Upper lobe of left lung (tissue), 6 donors: ENCODE measurements around the gene COCH. TPM values are rescaled to one million over a fixed set of nuclear protein-coding genes. Genes with fewer than 3 reads are reported as not detected.

Source experiments
- ATAC-seq, 2 donors: fragments of 200-7000 bp; cut with Tn5 transposase; one replicate each; pipeline ENCODE4 v1.9.1; 2022; ENCODE audit warnings: mild to moderate bottlenecking in 2 of 2, moderate library complexity in 2 of 2; ENCODE audit not compliant: low FRiP score in 2 of 2
- DNase-seq, 2 donors: peaks; one replicate each; pipeline ENCODE4 v3.0.0-alpha.2; 2019 to 2020
- H3K27ac ChIP-seq, 4 donors: fragments of 200-600 bp; sonication (generic); one replicate each; pipeline ENCODE4 v1.5.1; 2016 to 2019
- H3K27me3 ChIP-seq, 4 donors: fragments of 200-600 bp; sonication (generic); one replicate each; pipeline ENCODE4 v1.5.1; 2017 to 2019
- H3K36me3 ChIP-seq, 4 donors: fragments of 200-600 bp; sonication (generic); one replicate each; pipeline ENCODE4 v1.5.1; 2016 to 2019
- H3K4me1 ChIP-seq, 4 donors: fragments of 200-600 bp; sonication (generic); one replicate each; pipeline ENCODE4 v1.5.1; 2018 to 2019
- H3K4me3 ChIP-seq, 4 donors: fragments of 200-600 bp; sonication (generic); one replicate each; pipeline ENCODE4 v1.5.1; 2017 to 2019; ENCODE audit warnings: mild to moderate bottlenecking in 2 of 4, moderate library complexity in 1 of 4
- H3K9me3 ChIP-seq, 4 donors: fragments of 200-600 bp; sonication (generic); one replicate each; pipeline ENCODE4 v1.5.1; 2018 to 2019
- EP300 ChIP-seq, 4 donors: sonication (generic); formaldehyde crosslinking; IDR thresholded peaks; one replicate each; pipeline ENCODE4 v1.5.1; 2017; ENCODE audit warnings: antibody characterized with exemption in 4 of 4, control low read depth in 2 of 4
- POLR2A ChIP-seq, 4 donors: fragments of 450-650 bp; IDR thresholded peaks; one replicate each; pipeline ENCODE4 v1.5.1; 2016 to 2017; ENCODE audit warnings: antibody characterized with exemption in 4 of 4, mild to moderate bottlenecking in 2 of 4
- POLR2AphosphoS5 ChIP-seq, 2 donors: sonication (generic); formaldehyde crosslinking; IDR thresholded peaks; one replicate each; pipeline ENCODE4 v1.5.1; 2017; ENCODE audit warnings: antibody characterized with exemption in 2 of 2
- WGBS, 2 donors: methylation state at CpG; one replicate each; pipeline ENCODE4 v1.1.5; 2017 to 2018; 5-methylcytosine and 5-hydroxymethylcytosine counted together
- total RNA-seq, 6 donors: library from RNA; depleted of rRNA in 4 of 6; stranded (reverse); fragments of >200 nt in 4 of 6; gene quantifications; one replicate each; pipeline versions ENCODE4 v1.1.0 to v1.2.1, GENCODE V29; 2016 to 2021
- TF ChIP-seq, protein P1 (sequence below), 6 experiments: fragments of 450-650 bp in 4 of 6; fragments of 200-600 bp in 2 of 6; sonication (generic) in 2 of 6; IDR thresholded peaks; one replicate each; pipeline ENCODE4 v1.5.1; 2016 to 2019; ENCODE audit warnings: antibody characterized with exemption in 6 of 6
- donor health status: DM: no; HTN: no; CAD: no; lungs with moderate emphysema.
- donor health status: DM: no; HTN: yes; CAD: no; lungs with severe emphysema.

Gene COCH
- total RNA-seq, 6 donors from 2014 or later: 0.15 to 0.86 (median 0.55) TPM; not detected in 2

DNA sequence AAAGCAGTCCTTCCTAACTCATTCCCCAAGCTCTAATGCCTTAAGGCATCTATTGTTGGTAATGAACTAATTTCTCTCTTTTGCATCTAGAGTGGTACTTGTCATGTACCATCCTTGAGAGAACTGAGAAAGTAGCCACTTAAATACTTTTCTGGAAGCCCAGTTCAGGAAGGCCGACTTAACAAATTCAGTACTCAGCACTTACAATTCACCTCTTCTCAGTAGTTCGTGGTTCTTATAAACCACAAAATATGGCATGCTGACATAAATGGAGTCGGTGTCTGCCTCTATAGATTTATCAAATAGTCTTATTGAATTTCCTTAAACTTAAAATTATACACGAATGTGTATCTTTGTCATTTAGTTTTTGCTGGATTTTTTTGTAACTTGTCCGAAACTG, 9.4 kb upstream of the COCH start:
- ATAC-seq (no peak), DNase-seq (no peak)
- Histone ChIP-seq H3K4me3 (no peak overlapping the region), H3K27ac (no peak overlapping the region), H3K36me3 (no peaks in the 10 kb centered on the region), H3K27me3 (no peaks in the 10 kb centered on the region), H3K4me1 (no peaks in the 10 kb centered on the region), H3K9me3 (no peaks in the 10 kb centered on the region)
- TF ChIP-seq, protein P1, sequence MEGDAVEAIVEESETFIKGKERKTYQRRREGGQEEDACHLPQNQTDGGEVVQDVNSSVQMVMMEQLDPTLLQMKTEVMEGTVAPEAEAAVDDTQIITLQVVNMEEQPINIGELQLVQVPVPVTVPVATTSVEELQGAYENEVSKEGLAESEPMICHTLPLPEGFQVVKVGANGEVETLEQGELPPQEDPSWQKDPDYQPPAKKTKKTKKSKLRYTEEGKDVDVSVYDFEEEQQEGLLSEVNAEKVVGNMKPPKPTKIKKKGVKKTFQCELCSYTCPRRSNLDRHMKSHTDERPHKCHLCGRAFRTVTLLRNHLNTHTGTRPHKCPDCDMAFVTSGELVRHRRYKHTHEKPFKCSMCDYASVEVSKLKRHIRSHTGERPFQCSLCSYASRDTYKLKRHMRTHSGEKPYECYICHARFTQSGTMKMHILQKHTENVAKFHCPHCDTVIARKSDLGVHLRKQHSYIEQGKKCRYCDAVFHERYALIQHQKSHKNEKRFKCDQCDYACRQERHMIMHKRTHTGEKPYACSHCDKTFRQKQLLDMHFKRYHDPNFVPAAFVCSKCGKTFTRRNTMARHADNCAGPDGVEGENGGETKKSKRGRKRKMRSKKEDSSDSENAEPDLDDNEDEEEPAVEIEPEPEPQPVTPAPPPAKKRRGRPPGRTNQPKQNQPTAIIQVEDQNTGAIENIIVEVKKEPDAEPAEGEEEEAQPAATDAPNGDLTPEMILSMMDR (IDR thresholded peaks at IDR 0.05): no peak
- no peak for TF ChIP-seq EP300 (IDR thresholded peaks at IDR 0.05)
- TF ChIP-seq POLR2A (IDR thresholded peaks at IDR 0.05): no peak
- TF ChIP-seq POLR2AphosphoS5 (IDR thresholded peaks at IDR 0.05): no peak
- WGBS, 2 donors: 58 to 72% methylated on average over 5 of the region's 5 CpGs

DNA sequence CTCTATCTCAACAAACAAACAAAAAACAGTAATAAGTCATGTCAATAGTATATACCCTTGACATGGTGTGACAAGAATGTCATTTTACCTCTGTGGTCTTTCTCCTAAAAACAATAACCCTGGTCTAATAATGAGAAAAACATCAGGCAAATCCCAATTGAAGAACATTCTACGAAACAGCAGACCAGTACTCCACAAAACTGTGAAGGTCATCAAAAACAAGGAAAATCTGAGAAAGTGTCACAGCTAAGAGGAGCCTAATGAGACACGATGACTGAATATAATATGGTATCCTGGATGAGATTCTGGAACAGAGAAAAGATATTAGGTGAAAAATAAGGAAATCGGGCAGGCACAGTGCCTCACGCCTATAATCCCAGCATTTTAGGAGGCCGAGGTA, 5.6 kb upstream of the COCH start:
- ATAC-seq: no peak
- Histone ChIP-seq H3K27ac (no peak overlapping the region), H3K9me3 (no peaks in the 10 kb centered on the region), H3K36me3 (no peaks in the 10 kb centered on the region), H3K4me1 (peaks cover 0 to 3% (median 0%) of the 10 kb centered on the region in 4 donors), H3K4me3 (no peak overlapping the region), H3K27me3 (peaks cover 0 to 5% (median 0%) of the 10 kb centered on the region in 4 donors)
- TF ChIP-seq EP300 (IDR thresholded peaks at IDR 0.05) (no peak), POLR2A (IDR thresholded peaks at IDR 0.05) (no peak), POLR2AphosphoS5 (IDR thresholded peaks at IDR 0.05) (no peak)
- TF ChIP-seq, protein P1 (IDR thresholded peaks at IDR 0.05): no peak
- 95 to 96% methylated on average over 5 of the region's 5 CpGs for WGBS, 2 donors
- DNase-seq: no peak

DNA sequence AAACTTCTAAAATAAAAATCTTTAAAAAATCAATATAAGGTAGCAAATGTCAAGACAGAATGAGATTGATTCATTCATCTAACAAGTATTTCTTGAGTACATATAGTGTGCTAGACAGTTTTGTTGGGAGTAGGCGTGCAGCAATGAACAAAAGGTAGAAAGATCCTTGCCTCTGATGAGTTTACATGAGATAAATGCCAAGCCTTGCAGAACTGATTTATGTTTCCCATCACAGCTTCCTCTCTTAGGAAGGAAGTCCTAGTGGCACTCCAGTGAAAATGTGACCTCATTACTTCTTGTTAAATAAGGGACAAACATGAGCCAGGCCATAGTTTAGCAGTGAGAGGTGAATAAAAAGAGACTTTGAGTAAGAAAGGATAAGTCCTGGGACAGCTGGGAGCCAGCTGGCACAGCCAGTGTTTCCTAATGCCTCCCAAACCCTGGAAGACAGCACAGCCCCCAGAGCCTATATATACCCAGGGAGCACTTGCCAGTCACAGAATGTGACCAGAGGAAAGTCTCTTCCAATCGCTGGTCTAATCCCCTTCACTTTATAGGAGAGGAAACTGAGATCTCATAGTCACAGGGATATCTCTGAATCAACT, 4.7 kb upstream of the COCH start:
- WGBS, 2 donors: 65 to 76% methylated on average over 2 of the region's 2 CpGs
- Histone ChIP-seq H3K9me3 (no peaks in the 10 kb centered on the region), H3K27ac (no peak overlapping the region), H3K27me3 (peaks cover 0 to 14% (median 5%) of the 10 kb centered on the region in 4 donors), H3K36me3 (no peaks in the 10 kb centered on the region), H3K4me3 (no peak overlapping the region), H3K4me1 (peaks cover 8 to 12% (median 9%) of the 10 kb centered on the region in 4 donors)
- ATAC-seq: no peak
- TF ChIP-seq EP300 (IDR thresholded peaks at IDR 0.05) (no peak), POLR2AphosphoS5 (IDR thresholded peaks at IDR 0.05) (no peak), POLR2A (IDR thresholded peaks at IDR 0.05) (no peak)
- TF ChIP-seq, protein P1 (IDR thresholded peaks at IDR 0.05): no peak
- DNase-seq: no peak

DNA sequence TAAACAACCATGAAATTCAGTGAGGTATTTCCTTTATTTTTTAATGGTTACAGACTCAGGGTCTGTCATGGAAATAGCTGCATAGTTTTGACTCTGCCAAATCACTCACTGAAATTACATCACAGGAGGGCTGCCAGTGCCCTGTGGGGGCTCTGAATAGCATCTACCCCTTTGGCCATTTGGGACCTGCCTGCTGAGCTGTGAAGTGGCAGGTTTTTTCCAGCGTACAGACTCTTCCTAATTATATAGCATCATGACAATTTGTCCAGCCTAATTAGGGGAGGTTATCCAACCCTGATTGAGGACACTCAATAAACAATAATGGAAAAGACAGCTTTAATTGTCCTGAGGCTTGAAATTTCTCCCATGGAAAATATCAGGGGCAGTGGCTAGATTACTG, 1.8 kb upstream of the COCH start:
- H3K36me3 ChIP-seq: no peaks in the 10 kb centered on the region
- no peak overlapping the region for H3K4me3 ChIP-seq
- peaks cover 0 to 27% (median 13%) of the 10 kb centered on the region in 4 donors for H3K27me3 ChIP-seq
- ATAC-seq (no peak), DNase-seq (no peak)
- 90 to 100% methylated on average over 1 of the region's 1 CpG for WGBS, 2 donors
- no peaks in the 10 kb centered on the region for H3K9me3 ChIP-seq
- H3K27ac ChIP-seq: no peak overlapping the region
- peaks cover 17 to 24% (median 19%) of the 10 kb centered on the region in 4 donors for H3K4me1 ChIP-seq
- TF ChIP-seq EP300 (IDR thresholded peaks at IDR 0.05): no peak
- TF ChIP-seq, protein P1 (IDR thresholded peaks at IDR 0.05): no peak
- TF ChIP-seq POLR2A (IDR thresholded peaks at IDR 0.05): no peak
- no peak for TF ChIP-seq POLR2AphosphoS5 (IDR thresholded peaks at IDR 0.05)
